Loucy (cell line): ENCODE measurements around the gene AQP1.

Experiments
- H2AFZ ChIP-seq: fragments of 200-600 bp; sonication (generic); 2 replicates; pipeline ENCODE4 v1.6.0; 2016; ENCODE audit warnings: antibody characterized with exemption, mild to moderate bottlenecking, low read length, moderate library complexity
- H3F3A ChIP-seq: fragments of 200-600 bp; 2 replicates; pipeline ENCODE4 v1.6.0; 2016; ENCODE audit warnings: antibody characterized with exemption, low read depth, mild to moderate bottlenecking
- H3K27me3 ChIP-seq: fragments of 200-600 bp; sonication (generic); 2 replicates; pipeline ENCODE4 v1.6.1; 2014; ENCODE audit warnings: low read length, mild to moderate bottlenecking; ENCODE audit not compliant: insufficient read depth, poor library complexity, severe bottlenecking
- H3K36me3 ChIP-seq: fragments of 200-600 bp; sonication (generic); 2 replicates; pipeline ENCODE4 v1.6.1; 2016; ENCODE audit warnings: low read length; ENCODE audit not compliant: insufficient read depth
- H3K4me1 ChIP-seq: fragments of 200-600 bp; sonication (generic); 2 replicates; pipeline ENCODE4 v1.5.1; 2014; ENCODE audit warnings: low read length, mild to moderate bottlenecking; ENCODE audit not compliant: insufficient read depth, poor library complexity, severe bottlenecking
- H3K4me2 ChIP-seq: fragments of 200-600 bp; sonication (generic); 2 replicates; pipeline ENCODE4 v1.6.0; 2014; ENCODE audit warnings: antibody characterized with exemption, low read length, low read depth, mild to moderate bottlenecking; ENCODE audit not compliant: poor library complexity, severe bottlenecking
- H3K4me3 ChIP-seq: fragments of 200-600 bp; sonication (generic); 2 replicates; pipeline ENCODE4 v1.5.1; 2014; ENCODE audit warnings: low read length, mild to moderate bottlenecking, mixed read lengths; ENCODE audit not compliant: poor library complexity, severe bottlenecking
- H3K79me2 ChIP-seq: fragments of 200-600 bp; sonication (generic); 2 replicates; pipeline ENCODE4 v1.6.1; 2014; ENCODE audit warnings: low read length; ENCODE audit not compliant: insufficient read depth
- H3K9ac ChIP-seq: fragments of 200-600 bp; sonication (generic); 2 replicates; pipeline ENCODE4 v1.6.0; 2014; ENCODE audit warnings: mild to moderate bottlenecking, low read depth, low read length, moderate library complexity; ENCODE audit not compliant: poor library complexity, severe bottlenecking
- H3K9me2 ChIP-seq: fragments of 200-600 bp; sonication (generic); replicated peaks from 2 replicates; pipeline ENCODE4 v1.6.1; 2016; ENCODE audit warnings: low read depth, low read length, mixed read lengths
- H3K9me3 ChIP-seq: fragments of 200-600 bp; sonication (generic); 2 replicates; pipeline ENCODE4 v1.6.1; 2014; ENCODE audit warnings: mild to moderate bottlenecking, antibody characterized with exemption, low read length, low read depth; ENCODE audit not compliant: insufficient read depth
- H4K20me1 ChIP-seq: fragments of 200-600 bp; sonication (generic); 2 replicates; pipeline ENCODE4 v1.6.0; 2014; ENCODE audit warnings: antibody characterized with exemption, low read length, mild to moderate bottlenecking; ENCODE audit not compliant: insufficient read depth, poor library complexity, severe bottlenecking
- EZH2phosphoT487 ChIP-seq: fragments of 200-600 bp; IDR thresholded peaks from 2 replicates; pipeline ENCODE4 v1.6.1; 2018; ENCODE audit warnings: antibody characterized with exemption, mild to moderate bottlenecking, moderate library complexity, borderline replicate concordance
- TF ChIP-seq, protein P1 (sequence below): fragments of 200-600 bp; sonication (generic); conservative IDR thresholded peaks from 2 replicates; pipeline ENCODE4 v1.5.1; 2014; ENCODE audit warnings: mild to moderate bottlenecking, antibody characterized with exemption, low read length

The AQP1 gene

GRCh38 chr7:30956704-30957103, 45.1 kb downstream of the AQP1 start:
- Histone ChIP-seq H3K9me3 (no peaks in the 10 kb centered on the region), H3K9ac (no peak overlapping the region), H3F3A (no peaks in the 10 kb centered on the region), H3K9me2 (no peaks in the 10 kb centered on the region), H4K20me1 (no peaks in the 10 kb centered on the region), H3K4me1 (no peaks in the 10 kb centered on the region), H3K27me3 (no peaks in the 10 kb centered on the region), H3K4me2 (no peak overlapping the region), H3K79me2 (no peaks in the 10 kb centered on the region), H3K4me3 (no peak overlapping the region), H2AFZ (no peak overlapping the region), H3K36me3 (no peaks in the 10 kb centered on the region)
- TF ChIP-seq EZH2phosphoT487: no peak
- TF ChIP-seq, protein P1, sequence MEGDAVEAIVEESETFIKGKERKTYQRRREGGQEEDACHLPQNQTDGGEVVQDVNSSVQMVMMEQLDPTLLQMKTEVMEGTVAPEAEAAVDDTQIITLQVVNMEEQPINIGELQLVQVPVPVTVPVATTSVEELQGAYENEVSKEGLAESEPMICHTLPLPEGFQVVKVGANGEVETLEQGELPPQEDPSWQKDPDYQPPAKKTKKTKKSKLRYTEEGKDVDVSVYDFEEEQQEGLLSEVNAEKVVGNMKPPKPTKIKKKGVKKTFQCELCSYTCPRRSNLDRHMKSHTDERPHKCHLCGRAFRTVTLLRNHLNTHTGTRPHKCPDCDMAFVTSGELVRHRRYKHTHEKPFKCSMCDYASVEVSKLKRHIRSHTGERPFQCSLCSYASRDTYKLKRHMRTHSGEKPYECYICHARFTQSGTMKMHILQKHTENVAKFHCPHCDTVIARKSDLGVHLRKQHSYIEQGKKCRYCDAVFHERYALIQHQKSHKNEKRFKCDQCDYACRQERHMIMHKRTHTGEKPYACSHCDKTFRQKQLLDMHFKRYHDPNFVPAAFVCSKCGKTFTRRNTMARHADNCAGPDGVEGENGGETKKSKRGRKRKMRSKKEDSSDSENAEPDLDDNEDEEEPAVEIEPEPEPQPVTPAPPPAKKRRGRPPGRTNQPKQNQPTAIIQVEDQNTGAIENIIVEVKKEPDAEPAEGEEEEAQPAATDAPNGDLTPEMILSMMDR: no peak

DNA sequence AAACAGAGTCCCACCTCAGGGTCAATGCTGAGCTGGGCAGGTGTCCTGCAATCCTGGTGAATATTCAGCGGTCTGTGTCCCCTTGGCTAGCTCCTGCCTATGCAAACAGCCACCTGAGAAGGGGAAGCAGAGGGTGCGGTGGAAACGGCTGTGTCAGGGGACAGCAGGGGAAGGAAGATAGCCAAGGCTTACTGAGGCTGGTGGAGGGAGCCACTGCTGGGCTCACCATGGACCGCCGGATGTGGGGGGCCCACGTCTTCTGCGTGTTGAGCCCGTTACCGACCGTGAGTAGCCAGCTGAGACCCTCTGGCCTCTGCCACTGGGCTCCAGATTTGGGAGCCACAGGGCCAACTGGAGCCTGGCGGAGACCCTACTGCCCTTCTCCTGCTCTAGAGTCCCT, 52.2 kb downstream of the AQP1 start, which contains the start of gene GHRHR:
TSS of gene GHRHR (plus strand) at position 112 of the 400 bp plus-strand sequence. CDS start at position 228, 116 bp downstream.
- Histone ChIP-seq H3F3A (no peaks in the 10 kb centered on the region), H3K36me3 (no peaks in the 10 kb centered on the region), H3K4me3 (no peak within 1 kb of the TSS), H3K4me1 (no peaks in the 10 kb centered on the region), H3K9ac (no peak within 1 kb of the TSS), H3K4me2 (no peak within 1 kb of the TSS), H3K27me3 (no peaks in the 10 kb centered on the region), H2AFZ (no peak within 1 kb of the TSS), H4K20me1 (no peaks in the 10 kb centered on the region), H3K9me2 (no peaks in the 10 kb centered on the region), H3K9me3 (no peaks in the 10 kb centered on the region), H3K79me2 (no peaks in the 10 kb centered on the region)
- TF ChIP-seq, protein P1: no peak
- TF ChIP-seq EZH2phosphoT487: no peak

GRCh38 chr7:30965372-30965771, 53.7 kb downstream of the AQP1 start:
- Histone ChIP-seq H3K4me3 (no peak overlapping the region), H3K4me2 (no peak overlapping the region)

More at GRCh38 chr7:30965372-30965771, 53.7 kb downstream of the AQP1 start:
- H3F3A ChIP-seq: no peaks in the 10 kb centered on the region
- H3K9me2 ChIP-seq: no peaks in the 10 kb centered on the region
- H2AFZ ChIP-seq: no peak overlapping the region
- no peaks in the 10 kb centered on the region for H3K36me3 ChIP-seq
- H3K9me3 ChIP-seq: no peaks in the 10 kb centered on the region
- H3K4me1 ChIP-seq: no peaks in the 10 kb centered on the region
- H3K9ac ChIP-seq: no peak overlapping the region
- no peaks in the 10 kb centered on the region for H4K20me1 ChIP-seq
- H3K27me3 ChIP-seq: no peaks in the 10 kb centered on the region
- no peaks in the 10 kb centered on the region for H3K79me2 ChIP-seq
- TF ChIP-seq, protein P1: no peak
- no peak for TF ChIP-seq EZH2phosphoT487
